Smooth muscle cell (in vitro differentiated cells): ENCODE results near the gene DAPK2. TPM values are rescaled to one million over a fixed set of nuclear protein-coding genes. Genes with fewer than 3 reads are reported as not detected.

Experiments used
- DNase-seq: peaks from one replicate; lab custom pipeline; 2025; ENCODE audit not compliant: unreplicated experiment; lab: John Stamatoyannopoulos, UW
- H2AFZ ChIP-seq: fragments of 200-600 bp; sonication (generic); 2 replicates; pipeline ENCODE4 v1.6.0; 2016; ENCODE audit warnings: antibody characterized with exemption, low read depth, mild to moderate bottlenecking
- H3F3A ChIP-seq: fragments of 200-600 bp; sonication (generic); 2 replicates; pipeline ENCODE4 v1.6.0; 2017; ENCODE audit warnings: antibody characterized with exemption, low read depth
- H3K27ac ChIP-seq: fragments of 200-600 bp; sonication (generic); 2 replicates; pipeline ENCODE4 v1.5.1; 2016; ENCODE audit warnings: low read depth, mild to moderate bottlenecking
- H3K27me3 ChIP-seq: fragments of 200-600 bp; sonication (generic); 2 replicates; pipeline ENCODE4 v1.6.1; 2016; ENCODE audit warnings: low read depth, mild to moderate bottlenecking
- H3K36me3 ChIP-seq: fragments of 200-600 bp; sonication (generic); 2 replicates; pipeline ENCODE4 v1.5.1; 2016; ENCODE audit warnings: low read depth
- H3K4me1 ChIP-seq: fragments of 200-600 bp; sonication (generic); 2 replicates; pipeline ENCODE4 v1.5.1; 2016; ENCODE audit warnings: low read depth
- H3K4me2 ChIP-seq: fragments of 200-600 bp; sonication (generic); 2 replicates; pipeline ENCODE4 v1.6.0; 2016; ENCODE audit warnings: mild to moderate bottlenecking
- H3K4me3 ChIP-seq: fragments of 200-600 bp; sonication (generic); 2 replicates; pipeline ENCODE4 v1.5.1; 2016; ENCODE audit warnings: mild to moderate bottlenecking
- H3K79me2 ChIP-seq: fragments of 200-600 bp; sonication (generic); 2 replicates; pipeline ENCODE4 v1.6.0; 2016; ENCODE audit warnings: low read depth, mild to moderate bottlenecking
- H3K9ac ChIP-seq: fragments of 200-600 bp; sonication (generic); 2 replicates; pipeline ENCODE4 v1.6.0; 2016; ENCODE audit warnings: low read depth
- H3K9me3 ChIP-seq: fragments of 200-600 bp; sonication (generic); replicated peaks from 2 replicates; pipeline ENCODE4 v1.5.1; 2016; ENCODE audit warnings: low read depth
- H4K20me1 ChIP-seq: fragments of 200-600 bp; sonication (generic); 2 replicates; pipeline ENCODE4 v1.6.0; 2016; ENCODE audit warnings: low read depth
- WGBS: methylation state at CpG from one replicate; pipeline ENCODE4 v1.1.7; 2016; ENCODE audit warnings: low lambda C conversion rate; 5-methylcytosine and 5-hydroxymethylcytosine counted together
- polyA plus RNA-seq: library from polyadenylated mRNA; unstranded; fragments of >200 nt; fragmentation: Nextera tagmentation; extraction: Ambion mirVana; gene quantifications from 2 replicates; pipeline ENCODE4 v1.2.1, GENCODE V29; 2016
- total RNA-seq: library from RNA; depleted of rRNA; stranded (reverse); fragments of >200 nt; gene quantifications from 2 replicates; pipeline ENCODE4 v1.2.3, GENCODE V29; 2014
- TF ChIP-seq, protein P1 (sequence below): fragments of 200-600 bp; sonication (generic); IDR thresholded peaks from 2 replicates; pipeline ENCODE4 v1.5.1; 2017; ENCODE audit warnings: borderline replicate concordance, mild to moderate bottlenecking, antibody characterized with exemption; ENCODE audit not compliant: insufficient read depth, poor library complexity, severe bottlenecking

DAPK2 gene
- total and polyA plus RNA-seq, 2 experiments from 2014 or later, result not detected

DNA sequence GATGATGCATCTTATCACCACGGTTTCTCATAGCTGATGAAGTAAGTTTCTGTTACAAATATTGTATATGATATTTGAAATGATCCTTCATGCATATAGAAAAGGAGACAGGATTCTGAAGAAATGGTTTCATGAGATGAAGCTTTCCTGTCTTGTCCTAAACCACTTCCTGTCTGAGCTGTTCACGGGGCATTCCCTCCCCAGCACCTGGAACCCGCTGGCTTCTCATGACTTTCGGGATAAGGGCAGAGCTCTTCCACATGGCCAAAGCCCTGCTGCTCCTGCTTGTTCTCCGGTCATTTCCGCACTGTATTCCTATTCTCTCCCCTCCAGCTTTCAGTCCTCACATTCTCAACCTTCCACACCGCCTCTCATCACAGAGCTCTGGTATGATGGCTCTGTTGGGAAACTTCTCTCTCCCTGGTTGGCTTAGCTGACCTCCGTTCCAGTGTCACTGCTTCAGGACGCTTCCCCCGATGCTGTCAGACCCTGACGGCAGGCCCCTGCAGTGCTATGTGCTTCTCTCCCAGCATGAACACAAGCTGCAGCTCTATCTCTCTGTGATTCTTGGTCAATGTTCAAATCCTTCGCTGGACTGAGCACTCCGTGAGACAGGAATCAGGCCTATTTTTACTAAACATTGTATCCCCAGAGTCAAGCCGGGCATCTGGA lies 125.6 kb downstream of the DAPK2 start:
- H3K36me3 ChIP-seq, result no peaks in the 10 kb centered on the region

DNA sequence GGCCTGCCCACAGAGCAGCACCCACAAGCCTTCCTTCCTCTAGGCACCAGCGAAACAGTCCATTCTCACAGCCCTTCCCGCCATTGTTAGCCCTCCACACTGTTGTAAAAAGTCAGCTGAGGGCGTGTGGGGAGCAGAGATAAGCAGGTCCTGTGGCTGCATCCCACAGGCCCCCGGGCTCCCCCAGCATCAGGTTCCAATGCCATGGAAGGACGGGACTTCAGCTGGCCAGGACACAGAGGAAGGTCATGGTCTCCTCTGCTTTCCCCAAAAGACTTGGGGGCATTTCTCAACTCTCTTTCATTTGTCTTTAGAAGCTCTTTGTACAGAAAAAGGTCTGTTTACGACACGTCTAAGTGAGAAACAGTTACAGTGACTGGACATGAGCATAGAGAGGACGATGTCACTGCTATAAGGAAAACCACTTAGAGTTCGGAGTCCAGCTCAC lies 127.4 kb downstream of the DAPK2 start:
- Histone ChIP-seq H3K9me3 (no peaks in the 10 kb centered on the region), H3K4me2 (no peak overlapping the region), H3K36me3 (no peaks in the 10 kb centered on the region), H2AFZ (no peak overlapping the region), H3K4me3 (no peak overlapping the region), H3K27me3 (no peaks in the 10 kb centered on the region), H3F3A (no peaks in the 10 kb centered on the region), H3K9ac (no peak overlapping the region), H3K79me2 (no peaks in the 10 kb centered on the region), H4K20me1 (no peaks in the 10 kb centered on the region), H3K4me1 (peaks cover 14% of the 10 kb centered on the region), H3K27ac (no peak overlapping the region)
- TF ChIP-seq, protein P1, sequence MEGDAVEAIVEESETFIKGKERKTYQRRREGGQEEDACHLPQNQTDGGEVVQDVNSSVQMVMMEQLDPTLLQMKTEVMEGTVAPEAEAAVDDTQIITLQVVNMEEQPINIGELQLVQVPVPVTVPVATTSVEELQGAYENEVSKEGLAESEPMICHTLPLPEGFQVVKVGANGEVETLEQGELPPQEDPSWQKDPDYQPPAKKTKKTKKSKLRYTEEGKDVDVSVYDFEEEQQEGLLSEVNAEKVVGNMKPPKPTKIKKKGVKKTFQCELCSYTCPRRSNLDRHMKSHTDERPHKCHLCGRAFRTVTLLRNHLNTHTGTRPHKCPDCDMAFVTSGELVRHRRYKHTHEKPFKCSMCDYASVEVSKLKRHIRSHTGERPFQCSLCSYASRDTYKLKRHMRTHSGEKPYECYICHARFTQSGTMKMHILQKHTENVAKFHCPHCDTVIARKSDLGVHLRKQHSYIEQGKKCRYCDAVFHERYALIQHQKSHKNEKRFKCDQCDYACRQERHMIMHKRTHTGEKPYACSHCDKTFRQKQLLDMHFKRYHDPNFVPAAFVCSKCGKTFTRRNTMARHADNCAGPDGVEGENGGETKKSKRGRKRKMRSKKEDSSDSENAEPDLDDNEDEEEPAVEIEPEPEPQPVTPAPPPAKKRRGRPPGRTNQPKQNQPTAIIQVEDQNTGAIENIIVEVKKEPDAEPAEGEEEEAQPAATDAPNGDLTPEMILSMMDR, result no peak
- no peak for DNase-seq
- WGBS, result 91% methylated on average over 9 of the region's 9 CpGs

More for the DNA sequence above, 125.6 kb downstream of the DAPK2 start:
- Histone ChIP-seq H3K27me3 (no peaks in the 10 kb centered on the region), H4K20me1 (no peaks in the 10 kb centered on the region), H3F3A (no peaks in the 10 kb centered on the region), H3K79me2 (no peaks in the 10 kb centered on the region), H3K9me3 (no peaks in the 10 kb centered on the region), H2AFZ (no peak overlapping the region), H3K4me1 (peaks cover 14% of the 10 kb centered on the region), H3K4me3 (no peak overlapping the region), H3K4me2 (no peak overlapping the region), H3K27ac (no peak overlapping the region), H3K9ac (no peak overlapping the region)
- DNase-seq, result no peak
- WGBS, result 92% methylated on average over 14 of the region's 14 CpGs
- TF ChIP-seq, protein P1, result no peak

DNA sequence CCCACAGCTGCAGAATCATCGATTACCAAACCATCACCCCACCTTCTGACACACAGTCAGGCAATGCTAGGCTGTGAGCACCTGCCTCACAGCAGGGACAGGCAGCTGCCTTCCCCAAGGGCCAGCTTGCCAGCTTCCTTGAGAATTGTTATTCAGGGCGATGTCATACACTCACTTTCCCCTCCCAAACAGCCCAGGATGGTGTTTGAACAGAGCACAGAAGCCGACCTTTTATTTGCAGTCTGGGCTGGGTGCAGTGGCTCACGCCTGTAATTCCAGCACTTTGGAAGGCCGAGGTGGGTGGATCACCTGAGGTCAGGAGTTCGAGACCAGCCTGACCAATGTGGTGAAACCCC lies 128.0 kb downstream of the DAPK2 start:
- Histone ChIP-seq H3F3A (no peaks in the 10 kb centered on the region), H3K79me2 (no peaks in the 10 kb centered on the region), H2AFZ (no peak overlapping the region), H3K4me2 (no peak overlapping the region), H3K9me3 (no peaks in the 10 kb centered on the region), H3K9ac (no peak overlapping the region), H3K4me1 (peaks cover 14% of the 10 kb centered on the region), H4K20me1 (no peaks in the 10 kb centered on the region), H3K27ac (no peak overlapping the region), H3K27me3 (no peaks in the 10 kb centered on the region), H3K36me3 (no peaks in the 10 kb centered on the region), H3K4me3 (no peak overlapping the region)
- 74% methylated on average over 6 of the region's 6 CpGs for WGBS
- TF ChIP-seq, protein P1, result no peak
- no peak for DNase-seq

DNA sequence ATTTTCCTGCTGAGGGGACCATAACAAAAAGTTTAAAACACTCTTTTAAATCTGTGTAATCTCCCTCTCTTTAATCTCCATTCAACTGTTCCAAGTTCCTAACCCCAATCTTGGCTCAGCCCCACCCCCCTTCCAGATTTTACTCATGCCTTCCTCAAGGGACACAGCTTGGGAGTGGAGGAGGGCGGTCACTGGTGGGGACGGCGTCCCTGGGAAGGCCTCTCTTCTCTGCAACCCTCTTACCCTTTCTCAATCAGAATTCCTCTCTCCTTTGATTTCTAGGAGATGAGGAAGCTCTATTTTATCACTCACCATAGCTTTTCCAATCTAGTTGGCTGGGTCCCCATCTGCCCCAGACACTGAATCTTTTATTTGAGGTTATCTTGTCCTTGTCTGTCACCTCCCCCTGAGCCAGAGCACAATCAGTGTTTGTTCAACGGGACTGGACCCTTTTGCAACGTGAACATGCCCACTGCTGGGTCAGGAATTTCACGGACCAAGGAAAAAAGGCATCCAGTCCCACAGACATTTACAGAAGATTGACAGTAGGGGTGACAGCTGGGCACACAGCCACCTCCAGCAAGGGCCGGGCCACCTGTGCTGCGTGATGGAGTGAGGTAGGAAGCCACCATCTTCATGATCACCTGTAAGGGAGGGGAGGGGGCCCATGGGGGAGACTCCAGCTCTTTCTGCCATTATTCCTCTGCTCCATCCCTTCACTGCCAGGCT lies 128.5 kb downstream of the DAPK2 start:
- H3K9me3 ChIP-seq, result no peaks in the 10 kb centered on the region
- H3K27ac ChIP-seq, result no peak overlapping the region
- H2AFZ ChIP-seq, result no peak overlapping the region
- H3K4me3 ChIP-seq, result no peak overlapping the region
- DNase-seq, result no peak
- H3K36me3 ChIP-seq, result no peaks in the 10 kb centered on the region
- no peak overlapping the region for H3K4me2 ChIP-seq
- TF ChIP-seq, protein P1, result no peak
- H3K4me1 ChIP-seq, result peaks cover 14% of the 10 kb centered on the region
- H3K79me2 ChIP-seq, result no peaks in the 10 kb centered on the region
- H4K20me1 ChIP-seq, result no peaks in the 10 kb centered on the region
- WGBS, result 80% methylated on average over 8 of the region's 8 CpGs
- H3K9ac ChIP-seq, result no peak overlapping the region
- no peaks in the 10 kb centered on the region for H3F3A ChIP-seq
- no peaks in the 10 kb centered on the region for H3K27me3 ChIP-seq
